GM12891 (cell line): ENCODE data around the gene SREBF2.

Experiments
- DNase-seq: peaks from one replicate; pipeline ENCODE4 v3.0.0; 2011; ENCODE audit warnings: low spot score; ENCODE audit not compliant: insufficient read length
- FAIRE-seq: peaks from 2 replicates; lab custom pipeline; 2011; peaks lifted over from hg19 to GRCh38; lab: Jason Lieb, UNC
- PAX5 ChIP-seq: IDR thresholded peaks from 2 replicates; pipeline ENCODE4 v1.6.1; 2011; ENCODE audit warnings: low read length, moderate library complexity, mild to moderate bottlenecking; ENCODE audit not compliant: insufficient read depth, severe bottlenecking
- POLR2A ChIP-seq: IDR thresholded peaks from 2 replicates; pipeline ENCODE4 v1.6.1; 2011; ENCODE audit warnings: low read depth, low read length, control low read depth
- POLR2AphosphoS5 ChIP-seq: IDR thresholded peaks from 2 replicates; pipeline ENCODE4 v1.6.1; 2011; ENCODE audit warnings: low read depth, low read length, control low read depth
- POU2F2 ChIP-seq: IDR thresholded peaks from 2 replicates; pipeline ENCODE4 v1.6.1; 2011; ENCODE audit warnings: low read depth, mild to moderate bottlenecking, control low read depth, low read length, moderate library complexity
- SPI1 ChIP-seq: IDR thresholded peaks from 2 replicates; pipeline ENCODE4 v1.6.1; 2011; ENCODE audit warnings: low read depth, low read length, control low read depth
- TAF1 ChIP-seq: IDR thresholded peaks from 2 replicates; pipeline ENCODE4 v1.6.1; 2011; ENCODE audit warnings: low read depth, low read length, control low read depth

The SREBF2 gene

DNA sequence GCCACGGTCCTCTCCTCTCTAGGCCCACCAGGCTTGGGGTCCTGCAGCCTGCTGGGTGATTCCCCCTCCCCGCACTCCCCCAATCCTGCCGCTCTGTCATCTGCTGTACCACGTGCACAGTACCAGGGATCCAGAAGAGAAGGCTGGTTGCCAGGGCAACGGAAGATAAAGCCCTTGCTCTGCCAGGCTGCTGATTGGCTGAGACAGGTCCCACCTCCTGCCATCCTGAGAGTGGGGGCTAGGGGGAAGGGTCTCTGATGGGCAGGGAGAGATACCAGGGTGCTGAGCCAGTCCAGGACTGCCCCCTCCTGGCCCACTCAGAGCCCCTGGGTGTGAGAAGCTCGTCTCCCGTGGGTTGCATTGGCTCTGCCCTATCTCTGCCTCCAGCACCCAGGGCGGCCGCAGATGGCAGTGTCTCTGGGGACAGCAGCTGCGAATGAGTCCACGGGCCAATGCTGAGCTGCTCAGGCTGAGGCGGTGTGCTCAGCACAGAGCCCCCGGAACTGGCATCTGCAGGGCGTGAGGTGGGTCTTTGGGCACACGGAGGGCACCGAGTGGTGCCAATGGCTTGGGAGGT lies 119.1 kb downstream of the SREBF2 start, which contains the start of gene SMIM45:
TSS of gene SMIM45 (plus strand) at position 253 of the 577 bp plus-strand sequence.
- DNase-seq = no peak
- TF ChIP-seq TAF1 (no peak), POLR2AphosphoS5 (no peak), SPI1 (no peak), POLR2A (no peak), POU2F2 (no peak), PAX5 (no peak)

DNA sequence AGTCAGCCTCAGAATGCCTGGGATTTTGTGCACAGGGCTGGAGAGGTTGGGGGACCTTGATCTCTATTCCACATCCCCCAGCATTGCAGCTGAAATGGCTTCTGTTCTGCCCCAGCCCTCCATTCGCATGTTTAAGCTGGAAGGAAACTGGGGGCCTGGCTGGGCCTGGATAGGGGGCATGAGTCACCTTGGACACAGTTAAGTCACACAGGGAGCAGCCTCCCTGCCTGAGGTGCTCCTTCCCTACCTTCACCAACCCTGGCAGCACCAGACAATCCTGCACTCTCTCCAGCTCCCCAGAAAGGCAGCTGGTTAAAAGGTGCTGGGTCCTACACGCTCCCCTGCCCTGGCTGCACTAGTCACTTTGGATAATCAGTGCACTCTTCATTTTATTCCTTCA lies 119.8 kb downstream of the SREBF2 start:
- TF ChIP-seq TAF1 (no peak), SPI1 (no peak), POU2F2 (no peak), POLR2A (no peak), POLR2AphosphoS5 (no peak)
- DNase-seq (no peak), FAIRE-seq (no peak)

More for the DNA sequence above, 119.1 kb downstream of the SREBF2 start, which contains the start of gene SMIM45:
- FAIRE-seq = peak; percentile 50
